Esophagus squamous epithelium (tissue), 5 donors: Measurements from ENCODE around the gene UIMC1. TPM values are rescaled to one million over a fixed set of nuclear protein-coding genes. Genes with fewer than 3 reads are reported as not detected.
"Not testable (repeated sequence)": the region's sequence is repeated elsewhere in the genome, so short reads cannot be mapped to it uniquely, and the experiment has no call there.

Source experiments
- DNase-seq: peaks from one replicate; lab custom pipeline; 2025; lab: John Stamatoyannopoulos, UW
- H3K27ac ChIP-seq, 4 donors: fragments of 200-600 bp; sonication (generic); one replicate each; pipeline ENCODE4 v1.5.1; 2016 to 2019; ENCODE audit warnings: mild to moderate bottlenecking in 1 of 4
- H3K27me3 ChIP-seq, 4 donors: fragments of 200-600 bp; sonication (generic); 1 replicate in 3 of 4; 2 replicates in 1 of 4; pipeline versions ENCODE4 v1.5.1 to v1.6.0; 2017 to 2021; ENCODE audit warnings: antibody characterized with exemption in 1 of 4
- H3K36me3 ChIP-seq, 3 donors: fragments of 200-600 bp; sonication (generic); one replicate each; pipeline ENCODE4 v1.5.1; 2016 to 2019
- H3K4me1 ChIP-seq, 3 donors: fragments of 200-600 bp; sonication (generic); one replicate each; pipeline ENCODE4 v1.5.1; 2017 to 2019
- H3K4me3 ChIP-seq, 4 donors: fragments of 200-600 bp; sonication (generic); 1 replicate in 3 of 4; 2 replicates in 1 of 4; pipeline ENCODE4 v1.5.1; 2016 to 2019; ENCODE audit warnings: mild to moderate bottlenecking in 2 of 4, moderate library complexity in 1 of 4
- H3K9me3 ChIP-seq, 3 donors: fragments of 200-600 bp; sonication (generic); one replicate each; pipeline ENCODE4 v1.5.1; 2016 to 2019
- CTCF ChIP-seq, 6 experiments: fragments of 450-650 bp in 4 of 6; fragments of 200-600 bp in 2 of 6; sonication (generic) in 2 of 6; IDR thresholded peaks; one replicate each; pipeline ENCODE4 v1.5.1; 2016 to 2019; ENCODE audit warnings: antibody characterized with exemption in 6 of 6, mild to moderate bottlenecking in 4 of 6, moderate library complexity in 4 of 6
- POLR2A ChIP-seq, 4 donors: fragments of 450-650 bp; IDR thresholded peaks; one replicate each; pipeline ENCODE4 v1.6.1; 2017; ENCODE audit warnings: antibody characterized with exemption in 4 of 4, mild to moderate bottlenecking in 4 of 4, moderate library complexity in 3 of 4
- WGBS, 2 donors: methylation state at CpG; one replicate each; pipeline ENCODE4 v1.1.5; 2018; 5-methylcytosine and 5-hydroxymethylcytosine counted together
- intact Hi-C: fragments of 100-400 bp; cut with DNase I; formaldehyde crosslinking; loops from one replicate; pipeline ENCODE4 v1.15.0; 2022
- total RNA-seq, 4 donors: library from RNA; depleted of rRNA; stranded (reverse); fragments of >200 nt; gene quantifications; one replicate each; pipeline ENCODE4 v1.1.0, GENCODE V29; 2016
- donor health status: DM: yes; HTN: yes; CAD: no.

UIMC1 gene
- total RNA-seq: 10 to 100 TPM; 10.3 to 38.1 (median 15.6) TPM

- Histone ChIP-seq H3K27ac (peak within 1 kb of the TSS; percentile 92 to 97 (median 96)), H3K4me3 (peak within 1 kb of the TSS; percentile 67 to 98 (median 93)), H3K4me1 (peaks cover 11 to 36% (median 14%) of the 10 kb centered on the region in 3 donors), H3K9me3 (no peaks in the 10 kb centered on the region), H3K27me3 (no peaks in the 10 kb centered on the region), H3K36me3 (no peaks in the 10 kb centered on the region)
- 0% methylated on average over 1 to 11 of the region's 83 CpGs for WGBS, 2 donors
- peak in 1 of 6 experiments; percentile 1 for TF ChIP-seq CTCF (IDR thresholded peaks at IDR 0.05)
- peak in 2 of 4 donors; percentile 13 to 54 for TF ChIP-seq POLR2A (IDR thresholded peaks at IDR 0.05)
- DNase-seq: peak; percentile 70
- intact Hi-C loops: no loop called here
These were observed at the start of gene UIMC1 for GRCh38 chr5:177006265-177006972. Gene UIMC1, minus strand, starts transcription at chr5:177006779. Its CDS starts 24,164 bp downstream, at chr5:176982615.

GRCh38 chr5:177049285-177049684, 42.7 kb upstream of the UIMC1 start:
- intact Hi-C loops: no loop called here
- TF ChIP-seq CTCF (IDR thresholded peaks at IDR 0.05) (no peak), POLR2A (IDR thresholded peaks at IDR 0.05) (no peak)
- H3K27me3 ChIP-seq: no peaks in the 10 kb centered on the region
- H3K36me3 ChIP-seq: peaks cover 0 to 96% (median 7%) of the 10 kb centered on the region in 3 donors
- H3K4me1 ChIP-seq: peaks cover 0 to 15% (median 0%) of the 10 kb centered on the region in 3 donors
- no peaks in the 10 kb centered on the region for H3K9me3 ChIP-seq
- WGBS, 2 donors: 89 to 98% methylated on average over 4 to 5 of the region's 5 CpGs
- H3K27ac ChIP-seq: no peak overlapping the region
- no peak for DNase-seq
- no peak overlapping the region for H3K4me3 ChIP-seq

DNA sequence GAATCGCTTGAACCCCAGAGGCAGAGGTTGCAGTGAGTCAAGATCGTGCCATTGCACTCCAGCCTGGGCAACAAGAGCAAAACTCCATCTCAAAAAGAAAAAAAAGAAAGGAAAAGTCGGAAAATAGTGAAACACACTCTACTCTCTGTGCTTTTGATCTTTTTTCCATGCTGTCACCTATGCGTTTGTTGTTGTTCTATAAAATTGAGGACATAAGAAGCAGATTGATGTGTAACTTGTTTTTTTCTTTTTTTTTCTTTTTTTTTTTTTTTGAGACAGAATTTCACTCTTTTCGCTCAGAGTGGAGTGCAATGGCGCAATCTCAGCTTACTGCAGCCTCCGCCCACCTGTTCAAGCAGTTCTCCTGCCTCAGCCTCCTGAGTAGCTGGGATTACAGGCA, 42.0 kb upstream of the UIMC1 start:
- 96 to 98% methylated on average over 7 of the region's 7 CpGs for WGBS, 2 donors
- DNase-seq, intact Hi-C loops, H3K9me3 ChIP-seq, H3K27ac ChIP-seq, H3K4me3 ChIP-seq, H3K27me3 ChIP-seq: not testable (repeated sequence)
- Histone ChIP-seq H3K36me3 (peaks cover 0 to 96% (median 10%) of the 10 kb centered on the region in 3 donors), H3K4me1 (peaks cover 0 to 20% (median 0%) of the 10 kb centered on the region in 3 donors)

- no peak overlapping the region for H3K27ac ChIP-seq
- no peaks in the 10 kb centered on the region for H3K9me3 ChIP-seq
- peaks cover 4 to 96% (median 18%) of the 10 kb centered on the region in 3 donors for H3K36me3 ChIP-seq
- TF ChIP-seq CTCF (IDR thresholded peaks at IDR 0.05): no peak
- no peak for TF ChIP-seq POLR2A (IDR thresholded peaks at IDR 0.05)
- no peak for DNase-seq
- no peaks in the 10 kb centered on the region for H3K27me3 ChIP-seq
- no peak overlapping the region for H3K4me3 ChIP-seq
- intact Hi-C loops: no loop called here
- WGBS, 2 donors: 91 to 93% methylated on average over 4 of the region's 4 CpGs
- peaks cover 0 to 21% (median 0%) of the 10 kb centered on the region in 3 donors for H3K4me1 ChIP-seq
These were observed 39.1 kb upstream of the UIMC1 start for GRCh38 chr5:177045631-177046030.

GRCh38 chr5:177044641-177045040, 38.1 kb upstream of the UIMC1 start:
- H3K27ac ChIP-seq: no peak overlapping the region
- 86 to 100% methylated on average over 1 of the region's 1 CpG for WGBS, 2 donors

More at GRCh38 chr5:177044641-177045040, 38.1 kb upstream of the UIMC1 start:
- TF ChIP-seq POLR2A (IDR thresholded peaks at IDR 0.05) (no peak), CTCF (IDR thresholded peaks at IDR 0.05) (no peak)
- peaks cover 4 to 93% (median 18%) of the 10 kb centered on the region in 3 donors for H3K36me3 ChIP-seq
- no peak overlapping the region for H3K4me3 ChIP-seq
- peaks cover 0 to 19% (median 0%) of the 10 kb centered on the region in 3 donors for H3K4me1 ChIP-seq
- H3K27me3 ChIP-seq: no peaks in the 10 kb centered on the region
- intact Hi-C loops: no loop called here
- DNase-seq: no peak
- no peaks in the 10 kb centered on the region for H3K9me3 ChIP-seq
